ENCODE data around the gene CEACAM5.

The CEACAM5 gene

DNA sequence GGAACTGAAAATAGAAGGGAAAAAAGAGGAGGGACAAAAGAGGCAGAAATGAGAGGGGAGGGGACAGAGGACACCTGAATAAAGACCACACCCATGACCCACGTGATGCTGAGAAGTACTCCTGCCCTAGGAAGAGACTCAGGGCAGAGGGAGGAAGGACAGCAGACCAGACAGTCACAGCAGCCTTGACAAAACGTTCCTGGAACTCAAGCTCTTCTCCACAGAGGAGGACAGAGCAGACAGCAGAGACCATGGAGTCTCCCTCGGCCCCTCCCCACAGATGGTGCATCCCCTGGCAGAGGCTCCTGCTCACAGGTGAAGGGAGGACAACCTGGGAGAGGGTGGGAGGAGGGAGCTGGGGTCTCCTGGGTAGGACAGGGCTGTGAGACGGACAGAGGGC, at the start of gene CEACAM5:
Gene CEACAM5 (plus strand): TSS at position 146 of the 400 bp plus-strand sequence. CDS start 106 bp downstream, at position 252.
- DNase-seq (ENCODE audit: extremely low spot score), result no peak
- ChIA-PET POLR2A (no interaction called here), CTCF (no interaction called here)
- TF ChIP-seq, protein P1, sequence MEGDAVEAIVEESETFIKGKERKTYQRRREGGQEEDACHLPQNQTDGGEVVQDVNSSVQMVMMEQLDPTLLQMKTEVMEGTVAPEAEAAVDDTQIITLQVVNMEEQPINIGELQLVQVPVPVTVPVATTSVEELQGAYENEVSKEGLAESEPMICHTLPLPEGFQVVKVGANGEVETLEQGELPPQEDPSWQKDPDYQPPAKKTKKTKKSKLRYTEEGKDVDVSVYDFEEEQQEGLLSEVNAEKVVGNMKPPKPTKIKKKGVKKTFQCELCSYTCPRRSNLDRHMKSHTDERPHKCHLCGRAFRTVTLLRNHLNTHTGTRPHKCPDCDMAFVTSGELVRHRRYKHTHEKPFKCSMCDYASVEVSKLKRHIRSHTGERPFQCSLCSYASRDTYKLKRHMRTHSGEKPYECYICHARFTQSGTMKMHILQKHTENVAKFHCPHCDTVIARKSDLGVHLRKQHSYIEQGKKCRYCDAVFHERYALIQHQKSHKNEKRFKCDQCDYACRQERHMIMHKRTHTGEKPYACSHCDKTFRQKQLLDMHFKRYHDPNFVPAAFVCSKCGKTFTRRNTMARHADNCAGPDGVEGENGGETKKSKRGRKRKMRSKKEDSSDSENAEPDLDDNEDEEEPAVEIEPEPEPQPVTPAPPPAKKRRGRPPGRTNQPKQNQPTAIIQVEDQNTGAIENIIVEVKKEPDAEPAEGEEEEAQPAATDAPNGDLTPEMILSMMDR (IDR thresholded peaks at IDR 0.05; ENCODE audit: control extremely low read depth, extremely low read depth, low read depth, missing control alignments), result no peak

DNA sequence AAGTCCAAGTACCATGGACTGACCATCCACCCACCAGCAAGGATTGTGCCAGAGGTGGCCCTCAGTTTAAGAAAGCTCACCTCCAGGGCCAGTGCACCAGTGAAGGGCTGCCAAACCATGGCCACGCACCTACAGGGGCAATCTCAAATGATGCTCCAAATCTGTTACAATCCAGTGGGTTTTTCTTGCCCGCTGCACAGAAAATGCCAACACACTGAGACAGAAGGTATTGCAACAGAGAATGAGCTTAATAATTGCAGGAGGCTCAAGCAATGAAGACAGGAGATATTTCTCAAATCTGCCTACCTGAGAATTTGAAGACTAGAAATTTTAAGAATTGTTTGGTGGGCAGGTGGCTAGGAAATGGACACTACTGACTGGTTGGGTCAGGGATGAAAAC, 42.4 kb upstream of the CEACAM5 start:
- no peak for DNase-seq (ENCODE audit: extremely low spot score)
- POLR2A ChIA-PET, result no interaction called here
- CTCF ChIA-PET, result interaction anchor here (1.3 kb wide), 1 partner anchor 25 kb away, joined by 6 read pairs; no protein-coding TSS in a partner anchor
- TF ChIP-seq, protein P1 (IDR thresholded peaks at IDR 0.05; ENCODE audit: control extremely low read depth, extremely low read depth, low read depth, missing control alignments), result no peak

DNA sequence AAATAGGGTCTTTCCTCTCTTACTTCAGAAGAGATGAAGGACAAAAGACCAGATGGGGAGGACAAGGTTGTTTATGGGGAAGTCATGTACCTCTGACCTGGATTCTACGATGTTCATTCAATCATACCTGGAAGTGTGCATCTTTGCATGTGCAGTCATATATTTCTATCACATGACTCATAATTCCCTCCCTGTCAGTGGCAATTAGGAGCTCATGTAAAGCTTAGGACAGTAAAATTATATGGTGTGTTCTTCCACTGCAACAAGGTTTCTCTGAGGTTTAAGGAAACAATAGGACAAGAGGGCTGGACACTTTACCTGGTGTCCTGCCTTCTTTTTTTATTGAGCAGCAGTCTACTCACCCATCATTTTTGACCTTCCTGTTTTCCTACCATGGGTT, 40.1 kb upstream of the CEACAM5 start:
- no peak for DNase-seq (ENCODE audit: extremely low spot score)
- TF ChIP-seq, protein P1 (IDR thresholded peaks at IDR 0.05; ENCODE audit: control extremely low read depth, extremely low read depth, low read depth, missing control alignments), result no peak
- ChIA-PET CTCF (interaction anchor here (0.7 kb wide), 1 partner anchor 39 kb away, joined by 3 read pairs; no protein-coding TSS in a partner anchor), POLR2A (no interaction called here)

DNA sequence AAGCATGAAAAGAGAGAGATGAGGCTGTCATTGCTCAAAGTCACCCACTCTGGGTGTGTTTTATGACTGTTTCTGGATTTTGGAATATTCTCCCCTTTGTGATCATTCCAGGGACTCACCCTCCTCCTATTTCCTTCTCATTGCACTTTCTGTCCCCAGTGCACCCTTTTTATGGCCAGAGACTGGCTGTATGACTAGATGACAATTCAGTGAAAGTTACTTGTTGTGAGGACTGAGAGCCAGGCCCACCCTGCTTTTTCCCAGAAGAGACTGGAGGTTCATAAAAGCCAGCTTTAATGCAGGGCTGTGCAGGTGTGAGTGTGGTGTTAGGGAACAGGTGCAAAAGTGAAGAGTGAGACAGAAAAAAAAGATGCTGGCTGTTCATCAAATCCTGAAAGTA, 37.7 kb upstream of the CEACAM5 start:
- TF ChIP-seq, protein P1 (IDR thresholded peaks at IDR 0.05; ENCODE audit: control extremely low read depth, extremely low read depth, low read depth, missing control alignments), result no peak
- ChIA-PET POLR2A (no interaction called here), CTCF (no interaction called here)
- DNase-seq (ENCODE audit: extremely low spot score), result no peak

DNA sequence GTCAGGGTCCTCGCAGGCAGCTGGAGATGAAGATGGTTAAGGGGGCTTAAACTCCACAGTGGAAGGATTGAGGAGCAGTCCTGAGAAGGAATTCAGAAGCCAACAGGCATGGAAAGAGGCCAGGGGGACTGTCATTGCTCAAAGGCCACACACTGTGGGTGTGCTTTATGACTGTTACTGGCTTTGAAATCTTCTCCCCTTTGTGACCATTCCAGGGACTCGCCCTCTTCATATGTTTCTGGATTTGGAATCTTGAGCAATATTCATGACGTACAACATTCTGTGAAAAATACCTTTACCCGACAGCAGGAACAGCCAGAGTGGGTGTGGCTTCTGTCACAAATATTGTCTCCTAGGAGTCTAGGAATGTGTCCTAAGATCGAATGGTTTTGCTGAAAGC, 36.9 kb upstream of the CEACAM5 start:
- POLR2A ChIA-PET, result no interaction called here
- DNase-seq (ENCODE audit: extremely low spot score), result no peak
- CTCF ChIA-PET, result no interaction called here
- TF ChIP-seq, protein P1 (IDR thresholded peaks at IDR 0.05; ENCODE audit: control extremely low read depth, extremely low read depth, low read depth, missing control alignments), result no peak

DNA sequence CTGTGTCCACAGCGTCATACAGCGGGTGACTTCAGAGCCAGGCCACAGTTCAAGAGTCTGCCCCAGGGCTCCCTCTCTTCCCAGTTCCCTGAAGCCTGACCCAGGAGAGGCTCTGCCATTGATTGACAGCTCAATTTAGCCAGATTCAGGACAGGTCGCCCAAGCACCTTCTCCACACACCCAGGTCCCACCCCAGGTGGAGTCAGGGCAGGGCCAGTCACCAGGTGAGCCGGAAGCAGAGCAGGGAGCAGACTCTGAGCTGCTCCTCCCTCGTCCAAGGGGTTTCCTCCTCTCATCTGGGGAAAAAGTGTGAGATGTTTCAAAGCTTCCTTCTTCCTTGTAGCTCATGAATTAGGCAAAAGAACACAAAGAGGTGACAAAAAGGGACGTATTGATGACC, 26.0 kb upstream of the CEACAM5 start:
- TF ChIP-seq, protein P1 (IDR thresholded peaks at IDR 0.05; ENCODE audit: control extremely low read depth, extremely low read depth, low read depth, missing control alignments), result no peak
- ChIA-PET CTCF (interaction anchor here (1.0 kb wide), 3 partner anchors 9 to 40 kb away, joined by 3 to 4 read pairs (median 4); no protein-coding TSS in a partner anchor), POLR2A (no interaction called here)
- no peak for DNase-seq (ENCODE audit: extremely low spot score)

DNA sequence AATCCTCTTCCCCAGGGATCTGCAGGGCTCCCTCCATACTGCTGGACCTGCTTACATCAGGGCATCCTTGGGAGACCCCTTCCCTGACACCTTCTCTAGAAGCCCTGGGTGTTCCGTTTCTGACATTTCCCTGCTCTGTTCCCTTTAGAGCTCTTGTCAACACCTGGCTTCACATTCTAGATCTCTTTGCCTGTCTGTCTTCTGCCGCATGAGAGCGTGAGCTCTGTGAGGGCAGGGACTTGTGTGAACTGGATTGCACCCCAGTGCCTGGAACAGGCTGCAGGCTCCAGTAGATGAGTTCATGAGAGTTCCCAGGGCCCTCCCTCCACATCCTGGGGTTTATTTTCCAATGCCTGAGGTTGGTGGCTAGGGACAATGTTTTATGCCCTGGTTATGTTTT, 21.0 kb upstream of the CEACAM5 start:
- TF ChIP-seq, protein P1 (IDR thresholded peaks at IDR 0.05; ENCODE audit: control extremely low read depth, extremely low read depth, low read depth, missing control alignments), result no peak
- DNase-seq (ENCODE audit: extremely low spot score), result no peak
- ChIA-PET CTCF (interaction anchor here (0.8 kb wide), 1 partner anchor 45 kb away, joined by 3 read pairs; no protein-coding TSS in a partner anchor), POLR2A (no interaction called here)

Data from GM10248 (cell line).